Stimulated activated CD4-positive, alpha-beta T cell treated with anti-CD3 and anti-CD28 coated beads, Interleukin-1b, Interleukin-23, amount 100 ng/mL, for 4 hours (primary cell): ENCODE results near the gene RAB37.
A peak's percentile ranks its signal among the peaks of the same experiment; 100 is the strongest.

Experiments used
- DNase-seq, 2 donors: peaks; one replicate each; pipeline ENCODE4 v3.0.0-alpha.2; 2020; ENCODE audit warnings: low read depth in 2 of 2

RAB37 gene, protein sequence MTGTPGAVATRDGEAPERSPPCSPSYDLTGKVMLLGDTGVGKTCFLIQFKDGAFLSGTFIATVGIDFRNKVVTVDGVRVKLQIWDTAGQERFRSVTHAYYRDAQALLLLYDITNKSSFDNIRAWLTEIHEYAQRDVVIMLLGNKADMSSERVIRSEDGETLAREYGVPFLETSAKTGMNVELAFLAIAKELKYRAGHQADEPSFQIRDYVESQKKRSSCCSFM

GRCh38 chr17:74736513-74737298 is at the start of gene RAB37:
Gene RAB37 (plus strand): TSS chr17:74737256. CDS start chr17:74737273, 17 bp downstream.
- DNase-seq, result peak in 1 of 2 donors; percentile 29

- DNase-seq, result no peak
Measured at GRCh38 chr17:74687886-74688285, 49.2 kb upstream of the RAB37 start.

DNA sequence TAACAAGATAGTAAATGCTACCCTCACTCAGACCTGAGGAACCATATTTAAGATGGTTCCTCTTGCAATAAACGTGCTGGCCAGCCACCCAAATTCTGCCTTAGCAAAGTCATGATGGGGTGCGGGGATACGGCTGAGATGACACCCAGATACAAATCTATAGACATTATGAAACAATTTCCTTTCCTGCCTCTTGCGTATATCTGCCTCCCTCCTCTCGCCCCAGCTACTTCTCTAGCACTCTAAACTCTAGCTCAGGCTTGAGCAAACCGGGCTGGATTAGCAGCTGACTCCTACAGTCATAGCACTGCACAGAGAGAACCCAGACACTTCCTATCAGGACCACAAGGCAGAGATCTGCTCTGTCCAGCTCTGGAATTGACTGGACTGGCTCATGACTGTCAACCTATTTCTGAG is 46.6 kb upstream of the RAB37 start:
- DNase-seq, result no peak

GRCh38 chr17:74691151-74691550 is 45.9 kb upstream of the RAB37 start:
- no peak for DNase-seq

GRCh38 chr17:74694081-74694480 is 43.0 kb upstream of the RAB37 start:
- no peak for DNase-seq

- no peak for DNase-seq
Measured at GRCh38 chr17:74695629-74696028, 41.4 kb upstream of the RAB37 start.

DNA sequence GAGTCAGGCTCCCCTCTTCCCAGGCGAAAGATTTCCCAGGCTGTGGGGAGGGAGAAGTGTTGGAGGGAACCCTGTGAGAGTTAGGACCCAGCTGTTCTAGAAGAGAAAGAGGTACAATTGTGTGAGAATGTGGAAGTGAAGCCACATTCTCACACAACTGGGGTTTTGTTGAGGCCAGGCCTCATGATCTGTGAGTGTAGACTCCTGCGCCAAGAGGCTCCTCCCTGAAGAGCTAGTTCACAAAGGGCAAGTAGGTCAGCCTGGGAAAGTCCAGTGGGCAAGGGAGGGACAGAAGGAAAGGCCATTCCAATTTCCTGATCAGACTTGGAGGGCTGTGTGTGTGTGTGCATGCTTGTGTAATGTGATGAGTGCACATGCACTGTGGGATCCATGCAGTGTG is 39.5 kb upstream of the RAB37 start:
- no peak for DNase-seq

- DNase-seq, result no peak
Measured at GRCh38 chr17:74698069-74698468, 39.0 kb upstream of the RAB37 start.

GRCh38 chr17:74699236-74699635 is 37.8 kb upstream of the RAB37 start:
- DNase-seq, result no peak

GRCh38 chr17:74702116-74702871 is 34.8 kb upstream of the RAB37 start:
- no peak for DNase-seq

- DNase-seq, result no peak
Measured at GRCh38 chr17:74703311-74703710, 33.7 kb upstream of the RAB37 start.

DNA sequence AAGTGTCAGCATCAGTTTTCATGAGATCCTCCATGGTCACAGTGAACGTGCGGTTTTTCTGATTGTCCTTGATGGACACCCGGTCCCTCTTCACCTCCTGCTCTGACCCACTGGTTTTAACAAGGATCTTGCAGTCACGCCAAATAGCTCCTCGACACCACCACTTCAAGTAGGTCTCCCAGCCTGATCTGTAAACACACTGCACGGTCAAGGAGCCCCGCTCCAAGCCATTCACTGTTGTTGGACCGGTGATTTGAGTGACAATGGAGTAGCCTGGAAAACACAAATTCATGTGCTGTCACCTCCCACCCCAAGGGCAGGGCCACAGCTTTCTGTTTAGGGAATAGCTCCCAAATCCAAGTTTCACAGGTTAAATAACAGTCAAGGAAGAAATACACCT is 32.5 kb upstream of the RAB37 start:
- no peak for DNase-seq

DNA sequence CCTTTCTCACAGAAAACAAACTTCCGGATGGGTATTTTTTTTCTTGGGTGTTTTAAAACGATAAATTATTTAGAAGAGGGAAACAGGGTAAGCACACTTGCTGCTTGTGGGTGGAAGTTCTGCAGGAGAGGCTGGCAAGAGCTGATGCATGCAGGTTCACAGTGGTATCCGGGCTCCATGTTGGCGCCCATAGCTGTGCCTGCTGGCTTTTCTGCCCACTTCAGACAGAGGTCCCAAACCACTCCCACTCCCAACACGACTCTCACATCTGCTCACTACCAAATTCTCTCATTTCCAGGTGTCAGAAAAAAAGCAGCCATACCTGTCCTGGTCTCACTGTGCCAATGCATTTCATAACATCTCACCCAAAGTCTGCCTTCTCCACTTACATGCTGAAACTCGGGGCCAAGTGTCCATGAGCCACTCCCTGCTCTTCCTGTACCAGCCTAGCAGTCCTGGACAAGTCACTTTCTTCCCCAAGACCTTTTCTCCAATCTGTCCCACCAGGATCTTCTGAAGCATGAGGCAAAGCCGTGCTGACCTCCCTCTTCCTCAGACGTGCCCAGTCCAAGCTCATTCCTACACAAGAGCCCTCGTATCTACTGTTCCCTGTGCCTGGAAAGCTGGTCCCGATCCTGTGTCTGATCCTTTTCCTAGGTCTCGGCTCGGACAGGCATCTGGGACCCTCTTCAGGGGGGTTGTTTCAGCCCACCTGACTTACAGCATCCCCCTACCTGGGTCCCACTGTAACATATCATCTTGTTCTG is 25.8 kb upstream of the RAB37 start:
- no peak for DNase-seq

DNA sequence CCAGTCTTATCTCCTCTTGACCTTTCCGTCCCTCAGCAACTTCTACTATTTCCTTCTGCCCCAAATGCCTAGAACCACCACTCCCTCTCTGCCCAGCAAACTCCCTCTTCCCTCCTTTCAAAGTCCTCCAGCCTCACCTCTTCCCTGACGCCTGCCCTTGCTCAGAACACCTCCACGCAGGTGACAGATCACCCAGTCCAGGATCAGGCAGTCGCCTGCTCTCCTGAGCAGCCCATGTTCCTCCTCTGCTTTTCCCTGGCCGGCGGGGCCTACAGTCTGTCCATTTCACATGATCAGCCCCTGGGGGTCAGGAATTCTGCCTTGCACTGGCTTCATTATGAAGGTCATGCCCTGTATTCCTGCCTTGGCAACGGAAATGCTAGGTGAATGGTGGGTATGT is 24.8 kb upstream of the RAB37 start:
- no peak for DNase-seq

DNA sequence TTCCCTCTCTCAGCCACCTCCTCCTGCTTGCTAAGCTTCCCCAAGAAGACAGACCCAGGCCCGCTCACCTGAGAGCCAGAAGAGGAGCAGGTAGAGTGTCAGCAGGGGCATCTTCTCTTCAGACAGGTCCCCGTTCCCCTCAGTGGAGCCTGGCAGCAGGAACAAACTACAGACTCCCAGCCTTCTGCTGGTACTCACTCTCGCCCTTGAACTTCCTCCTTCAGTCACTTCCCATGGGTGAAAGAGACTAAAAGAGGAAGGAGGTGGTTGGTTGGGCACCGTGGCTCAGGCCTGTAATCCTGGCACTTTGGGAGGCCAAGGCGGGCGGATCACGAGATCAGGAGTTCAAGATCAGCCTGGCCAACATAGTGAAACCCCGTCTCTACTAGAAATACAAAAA is 24.3 kb upstream of the RAB37 start, which contains the start of gene CD300LF:
CD300LF (minus strand) TSS at position 168 of the 400 bp plus-strand sequence; CDS start at position 111, 57 bp downstream.
- no peak for DNase-seq

DNA sequence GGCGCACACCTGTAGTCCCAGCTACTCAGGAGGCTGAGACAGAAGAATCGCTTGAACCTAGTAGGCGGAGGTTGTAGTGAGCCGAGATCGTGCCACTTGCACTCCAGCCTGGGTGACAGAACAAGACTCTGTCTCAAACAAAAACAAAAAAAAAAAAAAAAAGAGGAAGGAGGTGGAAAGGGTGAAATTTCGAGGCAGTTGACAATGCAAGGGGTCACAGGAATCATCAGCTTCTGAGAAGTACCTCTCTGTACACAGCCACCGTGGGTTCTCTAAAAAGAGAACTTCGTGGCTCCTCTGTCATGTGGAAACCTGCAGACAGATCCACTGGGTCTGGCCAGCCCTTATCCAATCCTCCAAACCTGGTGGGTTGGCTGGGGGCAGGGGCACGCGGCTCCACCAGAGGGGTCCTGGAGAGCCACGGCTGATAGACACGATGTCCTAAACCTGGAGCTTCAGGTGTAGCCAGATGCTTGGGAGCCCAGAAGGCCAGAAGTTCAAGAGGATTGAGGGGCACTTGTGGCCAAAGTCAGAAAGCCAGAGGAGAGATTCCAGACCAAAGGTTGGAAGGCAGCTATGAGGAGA is 23.8 kb upstream of the RAB37 start:
- DNase-seq, result no peak

DNA sequence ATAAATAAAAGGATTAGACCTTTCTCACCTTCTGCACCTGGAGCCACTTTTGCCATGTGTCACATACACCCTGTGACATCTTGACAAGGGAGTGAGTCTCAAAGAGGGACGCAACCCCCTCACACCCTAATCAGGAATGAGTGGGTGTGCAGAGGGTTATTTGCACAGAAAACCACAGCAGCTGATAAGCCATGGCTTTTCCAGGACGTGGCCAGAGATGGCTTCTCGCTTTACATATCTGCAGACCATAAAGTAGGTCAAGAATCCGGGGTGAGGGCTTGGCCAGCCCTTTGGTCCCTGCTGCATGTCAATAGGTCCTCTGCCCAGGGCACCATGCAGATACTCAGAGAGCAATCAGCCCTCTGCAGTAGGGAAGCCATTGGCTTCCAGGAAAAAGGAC is 21.9 kb upstream of the RAB37 start:
- DNase-seq, result no peak

DNA sequence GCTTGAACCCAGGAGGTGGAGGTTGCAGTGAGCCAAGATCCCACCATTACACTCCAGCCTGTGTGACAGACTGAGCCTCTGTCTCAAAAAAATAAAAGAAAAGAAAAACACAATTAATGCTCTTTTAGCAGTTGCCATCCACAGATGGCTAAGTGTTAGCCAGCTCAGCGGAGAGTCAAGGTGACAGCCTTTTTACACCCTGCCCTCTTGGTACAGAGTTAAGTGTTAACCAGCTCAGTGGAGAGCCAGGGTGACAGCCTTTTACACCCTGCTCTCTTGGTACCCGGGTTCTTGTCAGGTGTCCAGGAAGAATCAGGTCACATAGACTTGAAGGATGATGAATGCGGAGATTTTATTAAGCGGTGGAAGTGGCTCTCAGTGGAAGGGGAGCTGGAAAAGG is 16.6 kb upstream of the RAB37 start:
- no peak for DNase-seq

GRCh38 chr17:74722782-74723181 is 14.3 kb upstream of the RAB37 start:
- DNase-seq, result no peak

DNA sequence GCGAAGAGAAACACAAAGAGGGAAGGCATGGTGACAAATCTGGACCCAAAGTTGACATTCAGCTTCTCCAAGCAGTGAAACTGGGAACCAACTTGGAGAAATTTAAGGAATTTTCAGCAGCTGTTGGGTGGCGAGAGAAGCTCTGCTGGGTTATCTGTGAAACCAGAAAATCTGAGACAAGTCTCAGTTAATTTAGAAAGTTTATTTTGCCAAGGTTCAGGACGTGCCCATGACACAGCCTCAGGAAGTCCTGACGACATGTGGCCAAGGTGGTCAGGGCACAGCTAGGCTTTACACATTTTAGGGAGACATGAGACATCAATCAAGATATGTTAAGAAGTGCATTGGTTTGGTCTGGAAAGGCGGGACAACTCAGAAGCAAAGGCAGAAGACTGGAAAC is 13.2 kb upstream of the RAB37 start:
- no peak for DNase-seq

GRCh38 chr17:74725111-74725510 is 11.9 kb upstream of the RAB37 start:
- no peak for DNase-seq
